Kidney (tissue), 14 donors: ENCODE measurements around the gene ADH7. TPM values are rescaled to one million over a fixed set of nuclear protein-coding genes. Genes with fewer than 3 reads are reported as not detected.

Experiments used
- DNase-seq, 5 donors: peaks; one replicate each; pipeline ENCODE4 v3.0.0-alpha.2; 2013 to 2020
- FAIRE-seq: peaks from 2 replicates; lab custom pipeline; 2012; peaks lifted over from hg19 to GRCh38; lab: Jason Lieb, UNC
- H3K27ac ChIP-seq, 2 donors: one replicate each; pipeline ENCODE4 v1.7.0; 2013; ENCODE audit warnings: low read depth in 2 of 2, low read length in 2 of 2, inconsistent platforms in 1 of 2
- H3K27me3 ChIP-seq: one replicate; pipeline ENCODE4 v1.7.1; 2013; ENCODE audit warnings: low read length, inconsistent platforms; ENCODE audit not compliant: control insufficient read depth, insufficient read depth
- H3K36me3 ChIP-seq, 3 donors: one replicate each; pipeline versions ENCODE4 v1.7.0 to v1.7.1; 2013; ENCODE audit warnings: low read length in 3 of 3, control low read depth in 1 of 3, inconsistent platforms in 1 of 3; ENCODE audit not compliant: insufficient read depth in 3 of 3, control insufficient read depth in 2 of 3
- H3K4me1 ChIP-seq, 3 donors: one replicate each; pipeline versions ENCODE4 v1.7.0 to v1.7.1; 2013; ENCODE audit warnings: low read length in 3 of 3, inconsistent platforms in 1 of 3, low read depth in 1 of 3; ENCODE audit not compliant: control insufficient read depth in 2 of 3, insufficient read depth in 2 of 3
- H3K4me3 ChIP-seq, 3 donors: one replicate each; pipeline versions ENCODE4 v1.7.0 to v1.8.1; 2013; ENCODE audit warnings: low read length in 3 of 3, control low read depth in 1 of 3, inconsistent platforms in 1 of 3
- H3K9ac ChIP-seq, 3 donors: one replicate each; pipeline versions ENCODE4 v1.7.0 to v1.7.1; 2013; ENCODE audit warnings: low read length in 3 of 3, control low read depth in 1 of 3, inconsistent platforms in 1 of 3
- H3K9me3 ChIP-seq, 3 donors: one replicate each; pipeline versions ENCODE4 v1.7.0 to v1.7.1; 2013; ENCODE audit warnings: low read length in 3 of 3, control low read depth in 1 of 3, inconsistent platforms in 1 of 3; ENCODE audit not compliant: control insufficient read depth in 2 of 3, insufficient read depth in 1 of 3
- intact Hi-C: fragments of 100-400 bp; cut with DNase I; formaldehyde crosslinking; loops from one replicate; pipeline ENCODE4 v1.11.1; 2022
- polyA plus RNA-seq: library from polyadenylated mRNA; stranded (reverse); fragments of 350-450 nt; fragmentation: Illumina TruSeq; extraction: RNeasy Lipid Tissue Mini Kit (QIAGEN cat#74804); gene quantifications from one replicate; pipeline ENCODE4 v1.2.3, GENCODE V29; 2014; ENCODE audit warnings: low read depth, low replicate concordance; ENCODE audit not compliant: insufficient read depth
- total RNA-seq: library from RNA; stranded (reverse); fragmentation: NEBNext Ultra II Directional; extraction: Animal tissue kit (Norgen Biotek cat#: 25700); gene quantifications from one replicate; pipeline ENCODE4 v1.2.1, GENCODE V29; 2021
- TF ChIP-seq, protein P1 (sequence below): IDR thresholded peaks from 3 replicates; pipeline ENCODE4 v1.5.1; 2012; ENCODE audit warnings: mild to moderate bottlenecking, moderate library complexity, borderline replicate concordance; ENCODE audit not compliant: insufficient read depth; ENCODE audit errors: extremely low read depth
- donor health status: control.
- donor health status: control.
- donor health status: control.
- donor health status: control.
- donor health status: control.
- donor health status: DM: yes; HTN: yes; CAD: no.
- donor health status: Normal renal cell carcinoma (clear cell type).

The ADH7 gene
- total and polyA plus RNA-seq, 2 donors from 2014 or later = not detected

DNA sequence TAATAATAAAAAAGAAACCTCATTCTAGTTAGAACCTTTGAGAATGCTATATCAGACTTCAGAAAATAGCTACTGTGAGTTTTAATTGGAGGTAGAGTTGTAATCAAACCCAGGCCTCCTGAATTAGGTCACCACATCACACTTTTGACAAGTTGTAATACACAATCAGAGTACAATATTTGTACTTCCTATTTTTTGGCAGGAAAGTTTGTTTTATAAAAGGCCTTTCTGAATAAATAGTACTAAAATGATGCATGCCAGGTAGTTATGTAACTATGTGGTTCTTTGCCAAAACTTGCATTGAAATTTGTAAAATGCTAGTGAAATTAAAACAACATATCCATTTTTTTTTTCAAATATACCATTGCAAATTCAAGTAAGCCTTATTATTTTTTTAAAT, 26.8 kb downstream of the ADH7 start:
- H3K9me3 ChIP-seq = no peaks in the 10 kb centered on the region
- no peak overlapping the region for H3K27ac ChIP-seq
- H3K4me1 ChIP-seq = peaks cover 6 to 19% (median 13%) of the 10 kb centered on the region in 3 donors
- DNase-seq (no peak), FAIRE-seq (no peak)
- no peaks in the 10 kb centered on the region for H3K27me3 ChIP-seq
- intact Hi-C loops = loop anchor here (10.0 kb wide), 1 partner anchor 284 kb away; no protein-coding TSS in a partner anchor
- TF ChIP-seq, protein P1, sequence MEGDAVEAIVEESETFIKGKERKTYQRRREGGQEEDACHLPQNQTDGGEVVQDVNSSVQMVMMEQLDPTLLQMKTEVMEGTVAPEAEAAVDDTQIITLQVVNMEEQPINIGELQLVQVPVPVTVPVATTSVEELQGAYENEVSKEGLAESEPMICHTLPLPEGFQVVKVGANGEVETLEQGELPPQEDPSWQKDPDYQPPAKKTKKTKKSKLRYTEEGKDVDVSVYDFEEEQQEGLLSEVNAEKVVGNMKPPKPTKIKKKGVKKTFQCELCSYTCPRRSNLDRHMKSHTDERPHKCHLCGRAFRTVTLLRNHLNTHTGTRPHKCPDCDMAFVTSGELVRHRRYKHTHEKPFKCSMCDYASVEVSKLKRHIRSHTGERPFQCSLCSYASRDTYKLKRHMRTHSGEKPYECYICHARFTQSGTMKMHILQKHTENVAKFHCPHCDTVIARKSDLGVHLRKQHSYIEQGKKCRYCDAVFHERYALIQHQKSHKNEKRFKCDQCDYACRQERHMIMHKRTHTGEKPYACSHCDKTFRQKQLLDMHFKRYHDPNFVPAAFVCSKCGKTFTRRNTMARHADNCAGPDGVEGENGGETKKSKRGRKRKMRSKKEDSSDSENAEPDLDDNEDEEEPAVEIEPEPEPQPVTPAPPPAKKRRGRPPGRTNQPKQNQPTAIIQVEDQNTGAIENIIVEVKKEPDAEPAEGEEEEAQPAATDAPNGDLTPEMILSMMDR = no peak
- no peak overlapping the region for H3K4me3 ChIP-seq
- no peak overlapping the region for H3K9ac ChIP-seq
- no peaks in the 10 kb centered on the region for H3K36me3 ChIP-seq

DNA sequence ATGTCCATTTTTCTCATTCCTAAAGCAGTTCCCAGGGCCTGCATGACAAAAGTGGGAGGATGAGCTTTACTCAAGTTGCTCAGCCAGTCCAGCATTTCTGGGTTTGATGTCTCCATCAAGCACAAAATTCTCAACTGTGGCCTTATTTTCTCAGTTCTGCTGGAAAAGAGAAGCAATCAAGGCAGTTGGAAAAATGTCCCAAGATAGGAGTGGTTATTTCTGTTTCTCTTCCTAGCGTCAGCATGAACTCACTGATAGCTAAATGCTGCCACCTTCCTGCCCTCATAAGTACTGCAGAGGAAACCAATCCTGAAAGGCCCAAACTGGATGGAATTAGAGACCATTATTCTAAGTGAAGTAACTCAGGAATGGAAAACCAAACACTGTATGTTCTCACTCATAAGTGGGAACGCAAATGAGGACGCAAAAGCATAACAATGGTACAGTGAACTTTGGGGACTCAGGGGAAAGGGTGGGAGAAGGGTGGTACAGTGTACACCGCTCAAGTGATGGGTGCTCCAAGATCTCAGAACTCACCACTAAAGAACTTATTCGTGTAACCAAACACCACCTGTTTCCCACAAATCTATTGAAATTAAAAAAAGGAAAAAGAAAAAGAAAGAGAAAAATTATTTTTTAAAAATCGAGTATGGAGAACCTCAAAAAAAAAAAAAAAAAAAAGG, 29.6 kb downstream of the ADH7 start:
- Histone ChIP-seq H3K9ac (peak overlapping the region in 1 of 3 donors; percentile 49), H3K36me3 (no peaks in the 10 kb centered on the region), H3K27me3 (no peaks in the 10 kb centered on the region), H3K4me3 (peak overlapping the region in 1 of 3 donors; percentile 30), H3K27ac (peak overlapping the region; percentile 67 to 88), H3K4me1 (peaks cover 6 to 30% (median 15%) of the 10 kb centered on the region in 3 donors), H3K9me3 (no peaks in the 10 kb centered on the region)
- FAIRE-seq (peak; percentile 80), DNase-seq (peak in 4 of 5 donors; percentile 76 to 90 (median 84))
- TF ChIP-seq, protein P1 = peak; percentile 99
- intact Hi-C loops = loop anchor here (10.0 kb wide), 1 partner anchor 281 kb away; no protein-coding TSS in a partner anchor

DNA sequence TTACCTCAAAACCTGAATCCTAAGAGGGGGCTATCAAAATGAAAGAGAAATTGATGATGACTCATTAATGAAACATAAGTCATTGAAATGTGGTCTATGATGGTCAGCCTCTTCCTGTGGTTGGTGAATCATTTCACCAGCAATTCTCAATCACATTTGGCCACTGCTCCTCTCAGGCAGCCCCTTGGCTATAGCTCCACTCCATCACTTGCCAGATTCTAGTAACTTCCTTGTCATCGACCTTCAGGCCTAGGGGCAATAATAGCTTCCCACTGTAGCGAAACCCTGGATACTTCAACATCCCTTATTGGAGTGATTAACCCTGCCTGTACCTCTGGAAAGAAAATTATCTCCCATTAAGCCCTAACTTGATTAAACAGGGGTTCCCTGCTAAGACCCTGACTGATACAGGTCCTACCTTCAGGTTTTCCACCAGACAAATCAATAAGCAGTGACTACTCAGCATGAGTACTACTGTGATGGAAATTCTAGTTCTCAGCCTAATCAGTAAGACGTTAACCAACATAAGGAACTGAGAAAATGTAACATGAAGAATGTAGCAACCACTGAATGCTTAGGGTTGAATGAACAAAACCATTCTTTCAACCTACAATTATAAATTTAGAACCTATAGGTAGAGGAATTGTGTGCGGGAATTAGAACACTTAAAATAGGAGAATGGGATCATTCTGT, 30.4 kb downstream of the ADH7 start:
- Histone ChIP-seq H3K36me3 (no peaks in the 10 kb centered on the region), H3K27me3 (no peaks in the 10 kb centered on the region), H3K4me1 (peaks cover 6 to 30% (median 15%) of the 10 kb centered on the region in 3 donors), H3K4me3 (no peak overlapping the region), H3K27ac (peak overlapping the region; percentile 67 to 88), H3K9me3 (no peaks in the 10 kb centered on the region), H3K9ac (peak overlapping the region in 1 of 3 donors; percentile 13)
- FAIRE-seq = no peak
- TF ChIP-seq, protein P1 = no peak
- intact Hi-C loops = loop anchor here (10.0 kb wide), 1 partner anchor 280 kb away; no protein-coding TSS in a partner anchor
- DNase-seq = peak in 1 of 5 donors; percentile 3
